H1 (cell line): ENCODE measurements around the gene POLR1H. TPM values are rescaled to one million over a fixed set of nuclear protein-coding genes. Genes with fewer than 3 reads are reported as not detected.

Experiments
- CTCF ChIA-PET: fragments of 300-600 bp; sonication (Branson Sonifier 250); formaldehyde crosslinking; loops from one replicate; lab custom pipeline; 2021; ENCODE audit not compliant: partially characterized antibody; lab: Charles Lee
- POLR2A ChIA-PET: fragments of 300-600 bp; sonication (Branson Sonifier 250); formaldehyde crosslinking; loops from one replicate; lab custom pipeline; 2021; ENCODE audit warnings: inconsistent platforms; ENCODE audit not compliant: partially characterized antibody; lab: Charles Lee
- DNase-seq, 2 experiments: peaks; one replicate each; pipeline versions ENCODE4 v3.0.0 to v3.0.0-alpha.2; 2010 to 2022; ENCODE audit warnings: low spot score in 2 of 2, low read depth in 1 of 2, mixed read lengths in 1 of 2
- FAIRE-seq: peaks from 2 replicates; lab custom pipeline; 2011; peaks lifted over from hg19 to GRCh38; lab: Jason Lieb, UNC
- H2AFZ ChIP-seq: 2 replicates; pipeline ENCODE4 v1.8.1; 2012; ENCODE audit warnings: low read length, inconsistent platforms
- H2AK5ac ChIP-seq: 2 replicates; pipeline ENCODE4 v1.6.1; 2013; ENCODE audit warnings: low read depth, low read length
- H2BK120ac ChIP-seq: replicated peaks from 2 replicates; pipeline ENCODE3; 2013; ENCODE audit warnings: low read depth, low read length, inconsistent platforms
- H2BK12ac ChIP-seq: 2 replicates; pipeline ENCODE4 v1.6.1; 2013; ENCODE audit warnings: low read depth, low read length
- H2BK15ac ChIP-seq: 2 replicates; pipeline ENCODE4 v1.6.1; 2013; ENCODE audit warnings: low read length
- H2BK20ac ChIP-seq: 2 replicates; pipeline ENCODE4 v1.6.1; 2013; ENCODE audit warnings: low read length
- H2BK5ac ChIP-seq: 2 replicates; pipeline ENCODE4 v1.6.1; 2013; ENCODE audit warnings: low read depth, low read length
- H3K14ac ChIP-seq: 2 replicates; pipeline ENCODE4 v1.6.1; 2013; ENCODE audit warnings: inconsistent platforms; ENCODE audit not compliant: insufficient read length
- H3K18ac ChIP-seq: 2 replicates; pipeline ENCODE4 v1.6.1; 2013; ENCODE audit warnings: low read length; ENCODE audit errors: extremely low read depth
- H3K23ac ChIP-seq: 2 replicates; pipeline ENCODE4 v1.6.1; 2013; ENCODE audit warnings: inconsistent platforms; ENCODE audit not compliant: insufficient read length
- H3K23me2 ChIP-seq: 2 replicates; pipeline ENCODE4 v1.6.1; 2013; ENCODE audit warnings: low read depth, low read length
- H3K27ac ChIP-seq: 2 replicates; pipeline ENCODE4 v1.6.1; 2011; ENCODE audit warnings: low read depth, low read length, inconsistent platforms
- H3K27me3 ChIP-seq, 4 experiments: replicated peaks in 1 of 4; 1 replicate in 1 of 4; 2 replicates in 3 of 4; pipeline versions ENCODE4 v1.6.1 to v1.8.1; 2011 to 2013; ENCODE audit warnings: low read length in 3 of 4, mild to moderate bottlenecking in 3 of 4, inconsistent platforms in 2 of 4, mixed read lengths in 2 of 4, moderate library complexity in 1 of 4; ENCODE audit not compliant: control insufficient read depth in 3 of 4, insufficient read depth in 3 of 4; ENCODE audit errors: extremely low read depth in 1 of 4
- H3K36me3 ChIP-seq, 4 experiments: 2 replicates each; pipeline versions ENCODE4 v1.6.1 to v1.8.1; 2011 to 2013; ENCODE audit warnings: mild to moderate bottlenecking in 4 of 4, low read length in 3 of 4, moderate library complexity in 2 of 4, control low read depth in 1 of 4, inconsistent platforms in 1 of 4; ENCODE audit not compliant: insufficient read depth in 4 of 4, control insufficient read depth in 2 of 4
- H3K4ac ChIP-seq: replicated peaks from 2 replicates; pipeline ENCODE3; 2013; ENCODE audit warnings: low read length, low read depth, mixed read lengths, inconsistent platforms; ENCODE audit not compliant: insufficient read length
- H3K4me1 ChIP-seq, 4 experiments: replicated peaks in 1 of 4; 1 replicate in 1 of 4; 2 replicates in 3 of 4; pipeline versions ENCODE4 v1.6.1 to v1.8.1; 2011 to 2013; ENCODE audit warnings: low read length in 3 of 4, inconsistent platforms in 2 of 4, mixed read lengths in 1 of 4; ENCODE audit not compliant: insufficient read depth in 4 of 4, control insufficient read depth in 3 of 4
- H3K4me2 ChIP-seq, 2 experiments: 2 replicates each; pipeline versions ENCODE4 v1.6.1 to v1.8.1; 2011 to 2013; ENCODE audit warnings: low read depth in 2 of 2, low read length in 2 of 2, control low read depth in 1 of 2, inconsistent platforms in 1 of 2, mild to moderate bottlenecking in 1 of 2; ENCODE audit not compliant: insufficient read depth in 1 of 2
- H3K4me3 ChIP-seq, 4 experiments: fragments of 200-600, 300-600 bp in 1 of 4; sonication (generic), shearing (Covaris generic), sonication (Bioruptor Twin) in 1 of 4; 2 replicates each; pipeline versions ENCODE4 v1.5.1 to v1.8.1; 2011 to 2016; ENCODE audit warnings: low read length in 4 of 4, low read depth in 3 of 4, control low read depth in 2 of 4, inconsistent platforms in 2 of 4, mild to moderate bottlenecking in 2 of 4, mixed read lengths in 1 of 4, moderate library complexity in 1 of 4; ENCODE audit not compliant: insufficient read depth in 2 of 4; ENCODE audit errors: extremely low read depth in 1 of 4
- H3K56ac ChIP-seq: replicated peaks from 2 replicates; pipeline ENCODE3; 2013; ENCODE audit warnings: low read depth, mild to moderate bottlenecking, mixed read lengths, low read length, inconsistent platforms; ENCODE audit not compliant: insufficient read length
- H3K79me1 ChIP-seq: 2 replicates; pipeline ENCODE4 v1.6.1; 2013; ENCODE audit warnings: low read depth, low read length, control low read depth
- H3K79me2 ChIP-seq, 2 experiments: 2 replicates each; pipeline versions ENCODE4 v1.6.1 to v1.8.1; 2012 to 2013; ENCODE audit warnings: low read length in 2 of 2, mild to moderate bottlenecking in 2 of 2, inconsistent platforms in 1 of 2; ENCODE audit not compliant: insufficient read depth in 2 of 2, control insufficient read depth in 1 of 2
- H3K9ac ChIP-seq, 4 experiments: replicated peaks in 1 of 4; 1 replicate in 1 of 4; 2 replicates in 3 of 4; pipeline versions ENCODE4 v1.6.1 to v1.8.1; 2011 to 2013; ENCODE audit warnings: low read depth in 3 of 4, low read length in 3 of 4, control low read depth in 2 of 4, mild to moderate bottlenecking in 2 of 4, moderate library complexity in 2 of 4, inconsistent platforms in 1 of 4; ENCODE audit errors: extremely low read depth in 1 of 4
- H3K9me3 ChIP-seq, 2 experiments: 2 replicates each; pipeline versions ENCODE4 v1.6.1 to v1.8.1; 2012 to 2013; ENCODE audit warnings: mild to moderate bottlenecking in 2 of 2, moderate library complexity in 2 of 2, control low read depth in 1 of 2, inconsistent platforms in 1 of 2, low read depth in 1 of 2, low read length in 1 of 2, mixed read lengths in 1 of 2; ENCODE audit not compliant: insufficient read depth in 2 of 2
- H4K20me1 ChIP-seq, 2 experiments: replicated peaks in 1 of 2; 2 replicates each; pipeline versions ENCODE3 to v1.8.1; 2011 to 2013; ENCODE audit warnings: inconsistent platforms in 2 of 2, low read length in 2 of 2, mild to moderate bottlenecking in 1 of 2; ENCODE audit not compliant: insufficient read depth in 2 of 2, control insufficient read depth in 1 of 2
- H4K5ac ChIP-seq: 2 replicates; pipeline ENCODE4 v1.6.1; 2013; ENCODE audit warnings: low read length, low read depth, mixed read lengths, inconsistent platforms; ENCODE audit not compliant: insufficient read length
- H4K8ac ChIP-seq: 2 replicates; pipeline ENCODE4 v1.8.0; 2013; ENCODE audit warnings: mild to moderate bottlenecking, moderate library complexity, low read length, inconsistent platforms; ENCODE audit not compliant: insufficient read depth; ENCODE audit errors: extremely low read depth
- H4K91ac ChIP-seq: replicated peaks from 2 replicates; pipeline ENCODE3; 2013; ENCODE audit warnings: low read length, mixed read lengths, inconsistent platforms; ENCODE audit not compliant: insufficient read length
- CHD2 ChIP-seq: IDR thresholded peaks from 2 replicates; pipeline ENCODE4 v1.6.1; 2012; ENCODE audit warnings: low read length, improper control_type of control experiment
- CREB1 ChIP-seq: IDR thresholded peaks from 2 replicates; pipeline ENCODE4 v1.6.1; 2012; ENCODE audit warnings: inconsistent platforms
- RFX5 ChIP-seq: IDR thresholded peaks from 2 replicates; pipeline ENCODE4 v1.6.1; 2011; ENCODE audit warnings: low read depth, low read length, improper control_type of control experiment, borderline replicate concordance
- SAP30 ChIP-seq: fragments of 300-600 bp; sonication (generic); IDR thresholded peaks from 2 replicates; pipeline ENCODE4 v1.7.1; 2012; ENCODE audit warnings: low read length, moderate library complexity, mild to moderate bottlenecking, inconsistent platforms; ENCODE audit not compliant: insufficient read depth, insufficient replicate concordance
- SIN3A ChIP-seq, 2 experiments: IDR thresholded peaks in 1 of 2; conservative IDR thresholded peaks in 1 of 2; 2 replicates each; pipeline ENCODE4 v1.6.1; 2011 to 2012; ENCODE audit warnings: low read length in 2 of 2, improper control_type of control experiment in 1 of 2, low read depth in 1 of 2, mild to moderate bottlenecking in 1 of 2
- TCF12 ChIP-seq: IDR thresholded peaks from 2 replicates; pipeline ENCODE4 v1.6.1; 2011; ENCODE audit warnings: low read depth, mild to moderate bottlenecking, low read length
- WGBS, 2 experiments: shearing (Covaris generic) in 1 of 2; methylation state at CpG; one replicate each; pipeline versions ENCODE4 v1.1.6 to v1.1.7; 2013 to 2015; ENCODE audit warnings: low lambda C conversion rate in 2 of 2, mixed read lengths in 2 of 2, inconsistent platforms in 1 of 2, low coverage in 1 of 2, missing lambda C conversion rate in 1 of 2; ENCODE audit not compliant: insufficient replicate concordance in 2 of 2, insufficient coverage in 1 of 2, insufficient read length in 1 of 2; ENCODE audit errors: extremely low coverage in 1 of 2, missing lambda C conversion rate in 1 of 2; 5-methylcytosine and 5-hydroxymethylcytosine counted together
- polyA plus RNA-seq, 7 experiments: library from polyadenylated mRNA; depleted of rRNA in 3 of 7; stranded (reverse) in 5 of 7; unstranded in 2 of 7; fragments of >200 nt in 5 of 7; fragments of 200-250 nt in 2 of 7; gene quantifications; 1 replicate in 5 of 7; 2 replicates in 1 of 7; 4 replicates in 1 of 7; pipeline versions ENCODE4 v1.2.1 to v1.2.3, GENCODE V29; 2011 to 2013; ENCODE audit warnings: missing spikeins in 2 of 7, mixed read lengths in 2 of 7
- total RNA-seq: library from RNA; stranded (reverse); fragmentation: NEBNext Ultra II Directional; extraction: Animal tissue kit (Norgen Biotek cat#: 25700); gene quantifications from 2 replicates; pipeline ENCODE4 v1.2.1, GENCODE V29; 2021
- TF ChIP-seq, protein P1 (sequence below): IDR thresholded peaks from 2 replicates; pipeline ENCODE4 v1.6.1; 2011; ENCODE audit warnings: low read length, improper control_type of control experiment

Gene POLR1H
- total and polyA plus RNA-seq, 2 of the 8 experiments (the other 6 are each of a cell fraction or from before 2014, with no cell fraction given), result 31.5 to 82.2 TPM

DNA sequence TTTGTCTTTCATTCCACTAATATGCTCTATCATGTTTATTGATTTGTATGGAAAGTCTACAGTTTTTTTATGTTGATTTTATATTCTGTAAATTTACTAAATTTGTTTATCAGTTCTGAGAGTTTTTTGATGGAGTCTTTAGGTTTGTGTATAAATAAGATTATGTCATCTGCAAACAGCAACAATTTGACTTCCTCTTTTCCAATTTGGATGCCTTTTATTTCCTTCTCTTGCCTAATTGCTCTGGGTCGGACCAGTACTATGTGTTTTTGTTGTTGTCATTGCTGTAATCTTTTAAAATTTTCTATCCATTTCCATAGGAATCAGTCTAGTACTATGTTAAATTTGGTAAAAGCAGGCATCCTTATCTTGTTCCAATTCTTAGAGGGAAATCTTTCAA is 31.5 kb upstream of the POLR1H start:
- Histone ChIP-seq H4K5ac (no peak overlapping the region), H3K4ac (no peak overlapping the region), H2AFZ (no peak overlapping the region), H2BK120ac (no peak overlapping the region), H2AK5ac (no peak overlapping the region), H3K4me1 (no peaks in the 10 kb centered on the region), H3K4me2 (no peak overlapping the region), H3K23ac (no peak overlapping the region), H2BK5ac (no peak overlapping the region), H3K79me2 (no peaks in the 10 kb centered on the region), H3K14ac (no peak overlapping the region), H3K9me3 (no peaks in the 10 kb centered on the region), H3K79me1 (no peaks in the 10 kb centered on the region), H3K18ac (no peak overlapping the region), H3K27ac (no peak overlapping the region), H4K8ac (no peak overlapping the region), H4K91ac (no peak overlapping the region), H3K56ac (no peak overlapping the region), H2BK20ac (no peak overlapping the region), H3K4me3 (no peak overlapping the region), H2BK12ac (no peak overlapping the region), H3K27me3 (no peaks in the 10 kb centered on the region), H2BK15ac (no peak overlapping the region), H3K36me3 (no peaks in the 10 kb centered on the region), H3K23me2 (no peaks in the 10 kb centered on the region), H4K20me1 (no peaks in the 10 kb centered on the region), H3K9ac (no peak overlapping the region)
- 83% methylated on average over 1 of the region's 1 CpG; no CpG with 5 or more reads in 1 of the 2 experiments for WGBS, 2 experiments
- DNase-seq (no peak), FAIRE-seq (no peak)
- POLR2A ChIA-PET, result no interaction called here
- CTCF ChIA-PET, result no interaction called here
- no peak for TF ChIP-seq TCF12
- no peak for TF ChIP-seq CREB1
- TF ChIP-seq RFX5, result no peak
- TF ChIP-seq CHD2, result no peak
- no peak for TF ChIP-seq SAP30
- TF ChIP-seq SIN3A (conservative IDR thresholded peaks at IDR 0.05 in 1 of 2, IDR thresholded peaks at IDR 0.05 in 1 of 2; ENCODE audit: low read depth in 1 of 2, low read length in 2 of 2), result no peak
- TF ChIP-seq, protein P1, sequence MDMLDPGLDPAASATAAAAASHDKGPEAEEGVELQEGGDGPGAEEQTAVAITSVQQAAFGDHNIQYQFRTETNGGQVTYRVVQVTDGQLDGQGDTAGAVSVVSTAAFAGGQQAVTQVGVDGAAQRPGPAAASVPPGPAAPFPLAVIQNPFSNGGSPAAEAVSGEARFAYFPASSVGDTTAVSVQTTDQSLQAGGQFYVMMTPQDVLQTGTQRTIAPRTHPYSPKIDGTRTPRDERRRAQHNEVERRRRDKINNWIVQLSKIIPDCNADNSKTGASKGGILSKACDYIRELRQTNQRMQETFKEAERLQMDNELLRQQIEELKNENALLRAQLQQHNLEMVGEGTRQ, result no peak
